KOPT-K1 (cell line): ENCODE data around the gene MEF2A.
"Not testable (repeated sequence)": the region's sequence is repeated elsewhere in the genome, so short reads cannot be mapped to it uniquely, and the experiment has no call there.

Experiments
- H3K27ac ChIP-seq: fragments of 200-600 bp; sonication (generic); 2 replicates; pipeline ENCODE4 v1.5.1; 2016; ENCODE audit warnings: antibody characterized with exemption, mild to moderate bottlenecking, low read depth, low read length; ENCODE audit not compliant: poor library complexity, severe bottlenecking
- H3K36me3 ChIP-seq: fragments of 200-600 bp; sonication (generic); 2 replicates; pipeline ENCODE4 v1.5.1; 2017; ENCODE audit warnings: antibody characterized with exemption, mild to moderate bottlenecking, low read length, moderate library complexity; ENCODE audit not compliant: insufficient read depth
- H3K9me3 ChIP-seq: fragments of 200-600 bp; sonication (generic); 2 replicates; pipeline ENCODE4 v1.5.1; 2017; ENCODE audit warnings: antibody characterized with exemption, low read length, mild to moderate bottlenecking; ENCODE audit not compliant: insufficient read depth, poor library complexity, severe bottlenecking

The MEF2A gene

GRCh38 chr15:99565299-99566156, at the start of gene MEF2A:
Gene MEF2A, plus strand, starts transcription at chr15:99565984. Its CDS starts 67,136 bp downstream, at chr15:99633120.
- Histone ChIP-seq H3K36me3 (no peaks in the 10 kb centered on the region), H3K27ac (peak within 1 kb of the TSS; percentile 97), H3K9me3 (no peaks in the 10 kb centered on the region)

GRCh38 chr15:99518191-99518590, 47.6 kb upstream of the MEF2A start:
- Histone ChIP-seq H3K9me3 (peaks cover 13% of the 10 kb centered on the region), H3K27ac (no peak overlapping the region), H3K36me3 (no peaks in the 10 kb centered on the region)

- H3K9me3 ChIP-seq, H3K27ac ChIP-seq, H3K36me3 ChIP-seq: not testable (repeated sequence)
Measured at GRCh38 chr15:99519366-99519765, 46.4 kb upstream of the MEF2A start.

GRCh38 chr15:99522288-99522687, 43.5 kb upstream of the MEF2A start:
- H3K9me3 ChIP-seq: peaks cover 10% of the 10 kb centered on the region
- H3K27ac ChIP-seq: no peak overlapping the region
- no peaks in the 10 kb centered on the region for H3K36me3 ChIP-seq

- H3K9me3 ChIP-seq: peaks cover 14% of the 10 kb centered on the region
- no peaks in the 10 kb centered on the region for H3K36me3 ChIP-seq
- H3K27ac ChIP-seq: no peak overlapping the region
Measured at GRCh38 chr15:99526176-99526575, 39.6 kb upstream of the MEF2A start.

- no peak overlapping the region for H3K27ac ChIP-seq
- no peaks in the 10 kb centered on the region for H3K36me3 ChIP-seq
- peaks cover 14% of the 10 kb centered on the region for H3K9me3 ChIP-seq
Measured at GRCh38 chr15:99526671-99527070, 39.1 kb upstream of the MEF2A start.

- no peak overlapping the region for H3K27ac ChIP-seq
- H3K36me3 ChIP-seq: no peaks in the 10 kb centered on the region
- H3K9me3 ChIP-seq: no peaks in the 10 kb centered on the region
Measured at GRCh38 chr15:99536422-99537040, 29.3 kb upstream of the MEF2A start.

GRCh38 chr15:99537344-99537743, 28.4 kb upstream of the MEF2A start:
- Histone ChIP-seq H3K36me3 (no peaks in the 10 kb centered on the region), H3K9me3 (no peaks in the 10 kb centered on the region), H3K27ac (no peak overlapping the region)

GRCh38 chr15:99538261-99538660, 27.5 kb upstream of the MEF2A start:
- no peaks in the 10 kb centered on the region for H3K36me3 ChIP-seq
- H3K9me3 ChIP-seq: no peaks in the 10 kb centered on the region
- H3K27ac ChIP-seq: no peak overlapping the region

- no peak overlapping the region for H3K27ac ChIP-seq
- H3K36me3 ChIP-seq: no peaks in the 10 kb centered on the region
- H3K9me3 ChIP-seq: no peaks in the 10 kb centered on the region
Measured at GRCh38 chr15:99542828-99543227, 23.0 kb upstream of the MEF2A start.

- Histone ChIP-seq H3K36me3 (no peaks in the 10 kb centered on the region), H3K9me3 (no peaks in the 10 kb centered on the region), H3K27ac (no peak overlapping the region)
Measured at GRCh38 chr15:99545605-99546004, 20.2 kb upstream of the MEF2A start.

- Histone ChIP-seq H3K36me3 (no peaks in the 10 kb centered on the region), H3K27ac (no peak overlapping the region), H3K9me3 (no peaks in the 10 kb centered on the region)
Measured at GRCh38 chr15:99546441-99547100, 19.2 kb upstream of the MEF2A start.

GRCh38 chr15:99547517-99547916, 18.3 kb upstream of the MEF2A start:
- Histone ChIP-seq H3K27ac (no peak overlapping the region), H3K36me3 (no peaks in the 10 kb centered on the region), H3K9me3 (no peaks in the 10 kb centered on the region)

- Histone ChIP-seq H3K36me3 (no peaks in the 10 kb centered on the region), H3K27ac (no peak overlapping the region), H3K9me3 (no peaks in the 10 kb centered on the region)
Measured at GRCh38 chr15:99550077-99550476, 15.7 kb upstream of the MEF2A start.

- H3K36me3 ChIP-seq: no peaks in the 10 kb centered on the region
- no peaks in the 10 kb centered on the region for H3K9me3 ChIP-seq
- no peak overlapping the region for H3K27ac ChIP-seq
Measured at GRCh38 chr15:99552111-99552510, 13.7 kb upstream of the MEF2A start.
